GM21447 (cell line): Measurements from ENCODE around the gene BDP1.
"Not testable (repeated sequence)": the region's sequence is repeated elsewhere in the genome, so short reads cannot be mapped to it uniquely, and the experiment has no call there.

Experiments used
- ATAC-seq: cut with Tn5 transposase; IDR thresholded peaks from one replicate; pipeline ENCODE4 v1.9.1; 2021; ENCODE audit not compliant: unreplicated experiment

BDP1 gene

GRCh38 chr5:71455427-71456361 lies at the start of gene BDP1:
TSS of gene BDP1 (plus strand) at chr5:71455651. CDS start at chr5:71455878, 227 bp downstream.
- ATAC-seq = peak; percentile 96

DNA sequence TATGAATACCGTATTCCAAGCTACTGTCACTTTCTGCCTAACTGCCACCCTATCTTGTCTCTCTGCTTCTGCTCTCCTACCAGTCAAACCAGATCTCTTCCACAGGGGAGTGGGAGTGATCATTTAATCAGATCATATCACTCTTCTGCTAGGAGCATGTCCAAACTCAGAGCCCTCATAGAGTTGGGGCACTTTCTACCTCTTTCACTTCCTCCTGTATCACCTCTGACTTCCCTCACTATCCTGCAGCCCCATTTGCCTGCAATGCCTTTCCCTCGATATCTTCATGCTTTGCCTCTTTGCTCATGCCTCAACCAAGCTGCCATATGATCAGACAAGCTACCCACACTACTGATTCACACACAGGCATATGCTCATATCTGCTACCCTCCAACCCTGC lies 45.4 kb upstream of the BDP1 start:
- not testable (repeated sequence) for ATAC-seq

GRCh38 chr5:71415626-71416025 lies 39.8 kb upstream of the BDP1 start:
- ATAC-seq = not testable (repeated sequence)

- ATAC-seq = not testable (repeated sequence)
Observed at GRCh38 chr5:71418026-71418425, 37.4 kb upstream of the BDP1 start.

- not testable (repeated sequence) for ATAC-seq
Observed at GRCh38 chr5:71421278-71421677, 34.2 kb upstream of the BDP1 start.

DNA sequence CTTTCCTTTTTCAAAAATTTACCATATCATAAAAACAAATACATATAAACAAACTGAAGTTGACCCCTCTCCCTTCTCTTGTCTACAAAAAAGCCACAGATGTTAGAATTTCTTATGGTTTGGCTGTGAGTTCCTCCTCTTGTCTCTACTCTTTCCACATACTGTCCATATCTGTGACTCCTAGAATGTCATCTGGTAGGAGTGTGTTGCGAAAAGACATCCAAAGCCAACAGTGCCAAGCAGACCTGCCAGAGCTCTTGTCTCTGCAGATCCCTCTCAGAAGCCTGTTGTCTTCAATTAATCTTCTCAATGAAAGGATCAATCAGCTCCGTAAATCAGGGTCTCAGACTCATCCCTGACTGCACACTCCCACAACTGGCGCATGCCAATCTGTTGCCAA lies 31.6 kb upstream of the BDP1 start:
- ATAC-seq = not testable (repeated sequence)

DNA sequence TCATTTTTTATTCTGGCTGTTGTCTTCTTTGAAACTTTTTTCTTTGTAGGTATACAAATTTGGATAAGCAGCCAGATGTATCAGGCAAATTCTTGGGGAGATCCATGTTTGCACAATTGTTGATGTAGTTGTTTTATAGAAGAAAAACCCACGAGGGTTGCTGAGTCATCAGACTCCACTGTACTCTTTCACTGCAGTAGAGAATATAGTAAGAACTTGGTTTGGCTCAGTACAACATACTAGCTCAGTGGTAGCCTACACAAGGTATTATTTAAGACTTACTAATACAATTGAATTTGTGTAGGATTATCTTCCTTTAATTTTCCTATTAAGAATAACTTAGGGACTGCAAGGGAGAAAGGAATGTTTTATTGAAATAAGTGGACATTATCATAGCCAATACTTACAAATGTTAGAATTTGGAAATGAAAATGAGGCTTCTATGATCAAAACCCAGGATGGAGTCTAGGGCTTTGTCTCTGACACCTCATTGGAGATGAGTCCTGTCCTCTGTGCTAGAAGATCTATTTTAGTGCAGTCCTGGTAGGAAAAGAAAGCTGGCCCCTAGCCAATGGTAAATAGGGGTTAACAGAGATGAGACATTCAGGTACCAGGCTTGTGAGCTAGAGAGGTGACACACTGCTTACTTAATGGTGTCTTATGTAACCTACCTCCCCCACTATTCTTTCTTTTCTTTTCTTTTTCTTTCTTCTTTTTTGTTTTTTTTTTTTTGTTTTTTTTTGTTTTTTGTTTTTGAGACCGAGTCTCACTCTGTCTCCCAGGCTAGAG lies 28.6 kb upstream of the BDP1 start:
- ATAC-seq = not testable (repeated sequence)

- not testable (repeated sequence) for ATAC-seq
Observed at GRCh38 chr5:71432410-71432809, 23.0 kb upstream of the BDP1 start.

DNA sequence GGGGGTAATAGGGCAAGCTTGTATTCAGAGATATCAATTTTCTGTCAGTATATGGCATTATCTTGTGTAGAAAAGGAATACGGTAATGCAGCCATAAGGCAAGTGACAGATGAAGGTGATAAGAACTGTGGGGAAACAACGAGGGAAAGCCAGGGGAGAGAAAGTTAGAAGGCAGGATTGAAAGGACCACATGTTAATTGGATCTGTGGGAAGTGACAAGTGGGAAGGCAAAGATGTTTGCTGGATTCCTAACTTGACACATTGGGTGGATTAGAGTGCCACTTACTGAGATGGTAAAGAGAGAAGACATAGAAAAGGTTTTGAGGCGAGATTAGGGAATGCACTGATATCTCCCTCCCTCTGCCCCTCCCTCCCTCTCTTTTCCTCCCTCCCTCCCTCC lies 20.6 kb upstream of the BDP1 start:
- ATAC-seq = not testable (repeated sequence)

DNA sequence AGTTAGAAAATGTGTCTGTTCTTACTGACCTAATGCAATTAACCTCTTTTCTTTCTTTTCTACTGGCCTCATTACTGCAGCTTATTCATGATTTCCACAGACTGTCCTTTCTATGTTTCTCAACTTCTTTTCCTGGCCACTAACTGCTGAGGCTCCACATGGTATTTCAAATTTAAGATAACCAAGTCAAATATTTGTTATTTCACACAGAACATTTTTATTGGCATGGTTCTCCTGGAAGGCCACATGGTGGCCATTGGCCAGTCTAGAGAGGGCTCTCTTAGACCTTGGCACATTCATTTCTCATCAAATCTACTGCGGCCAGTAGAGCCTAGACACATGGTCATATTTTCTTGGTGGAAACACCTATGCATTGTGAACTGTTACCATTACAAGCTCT lies 13.9 kb upstream of the BDP1 start:
- not testable (repeated sequence) for ATAC-seq

DNA sequence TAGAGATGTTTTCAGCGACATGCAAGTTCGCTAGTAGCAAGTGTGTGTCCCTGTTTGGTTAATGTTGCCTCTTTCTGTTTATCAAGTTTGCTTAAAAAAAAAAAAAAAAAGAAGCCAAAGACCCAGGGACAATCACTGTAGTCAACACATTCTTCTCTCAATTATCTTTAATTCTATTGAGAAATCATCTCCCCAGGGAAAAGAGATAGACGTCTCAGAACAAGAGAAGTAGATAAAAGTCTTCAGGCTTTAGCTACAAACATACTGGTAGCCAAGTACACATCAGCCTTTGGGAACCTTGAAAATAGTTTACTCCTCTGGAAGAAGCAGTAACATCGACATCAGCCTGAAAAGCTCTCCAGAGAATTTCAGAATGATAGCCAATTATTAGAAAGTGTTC lies 11.6 kb upstream of the BDP1 start:
- ATAC-seq = not testable (repeated sequence)

DNA sequence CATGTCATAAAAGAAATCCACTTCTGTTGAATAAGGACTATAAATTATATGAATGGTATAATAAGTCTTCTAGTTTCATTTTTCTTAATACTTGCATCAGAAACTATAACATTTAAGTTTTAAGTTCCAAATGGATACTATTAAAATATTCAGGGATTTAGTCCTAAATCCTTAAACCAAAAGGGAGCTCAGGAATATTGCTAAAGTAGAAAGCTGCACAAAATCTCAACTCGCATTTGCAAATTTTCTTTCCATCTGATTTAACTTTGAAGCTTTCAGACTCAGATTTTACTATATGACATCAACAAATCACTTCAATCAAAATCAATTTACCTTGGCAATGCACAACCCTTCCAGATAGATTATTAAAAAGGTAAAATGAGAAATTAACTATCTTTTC lies 10.4 kb upstream of the BDP1 start:
- ATAC-seq = not testable (repeated sequence)

DNA sequence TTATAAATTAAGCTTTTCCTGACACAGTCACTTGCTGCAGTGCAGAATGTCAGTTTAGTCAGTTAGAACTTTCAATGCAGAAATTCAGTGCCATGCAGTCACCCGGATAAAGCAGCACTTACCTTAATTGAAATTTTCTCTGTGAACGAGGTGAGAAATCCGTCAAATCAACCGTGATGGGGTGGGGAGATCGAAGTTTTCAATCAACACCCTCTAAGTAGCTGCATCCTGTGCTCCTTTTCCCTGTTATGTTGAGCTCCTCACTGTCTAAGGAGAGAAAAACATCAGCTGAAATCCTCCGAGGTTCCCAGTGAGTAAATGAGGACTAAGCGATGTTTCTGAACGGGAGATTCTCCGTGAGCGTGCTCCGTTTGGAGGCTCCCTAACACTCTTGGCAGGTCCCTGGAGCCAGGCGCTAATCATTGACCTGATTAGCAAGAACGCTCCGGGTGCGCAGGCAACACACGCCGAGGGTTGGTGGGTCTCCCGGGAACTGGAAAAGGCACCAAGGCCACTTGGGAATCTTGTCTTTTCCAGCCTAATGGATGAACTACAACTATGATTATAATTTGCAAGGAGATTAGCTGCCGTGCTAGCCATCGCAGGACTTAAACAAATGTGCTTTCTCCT lies 9.8 kb upstream of the BDP1 start:
- not testable (repeated sequence) for ATAC-seq

DNA sequence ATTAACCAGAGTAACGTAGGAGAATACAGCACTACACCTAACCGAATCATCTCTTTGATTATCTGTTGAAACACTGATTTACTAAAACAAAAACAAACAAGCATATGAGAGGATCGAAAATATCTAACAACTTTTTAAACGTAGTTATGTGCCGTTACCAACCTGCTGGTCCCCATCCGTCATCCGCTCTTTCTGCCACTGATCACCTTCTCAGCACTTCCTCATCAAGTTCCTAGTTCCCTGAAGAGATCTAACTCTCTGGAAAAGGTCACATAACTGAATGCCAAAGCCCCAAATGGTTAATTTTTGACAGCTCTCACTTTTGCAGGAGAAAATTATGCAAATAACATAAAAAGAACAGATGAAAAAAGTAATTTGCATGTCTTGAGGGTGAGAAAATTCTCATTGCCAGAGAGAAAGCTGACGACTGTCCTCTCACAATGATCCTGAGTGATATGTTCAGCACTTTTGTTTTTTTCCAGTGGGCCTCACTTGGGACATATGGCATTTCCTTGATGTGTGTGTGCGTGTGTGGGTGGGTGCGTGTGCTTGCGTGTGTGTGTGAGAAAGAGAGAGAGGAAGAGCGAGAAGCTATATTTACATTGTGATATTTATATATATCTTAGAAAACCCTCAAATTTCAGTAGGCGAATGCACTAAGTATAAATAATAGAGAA lies 8.8 kb upstream of the BDP1 start:
- peak; percentile 27 for ATAC-seq

DNA sequence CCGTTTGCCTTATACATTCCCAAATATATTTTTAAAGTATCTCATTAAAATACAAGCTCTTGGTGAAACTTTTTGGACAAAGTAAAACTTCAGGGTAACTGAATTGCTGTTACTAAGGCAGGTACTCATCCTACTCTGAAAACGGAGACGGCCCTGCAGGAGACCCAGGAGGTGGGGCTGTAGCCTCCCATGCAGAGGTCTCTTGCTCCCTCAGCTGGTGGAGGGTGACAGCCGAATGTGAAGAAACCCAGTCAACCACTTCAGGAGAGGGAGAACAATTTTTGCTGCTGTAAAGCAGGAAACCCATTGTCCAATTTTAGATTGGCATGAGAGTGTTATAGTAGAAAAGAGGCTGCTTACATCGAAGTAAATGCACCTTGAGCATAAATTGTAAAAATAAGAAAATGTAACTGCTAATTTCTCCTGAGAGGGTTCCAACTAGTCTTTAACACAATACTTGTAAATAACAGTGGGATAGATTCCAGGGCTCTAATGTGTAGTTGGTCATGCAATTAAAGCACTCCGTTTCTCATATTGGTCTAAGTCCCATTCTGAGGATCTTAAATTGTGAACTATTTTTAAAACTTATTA lies 8.1 kb upstream of the BDP1 start:
- peak; percentile 86 for ATAC-seq

DNA sequence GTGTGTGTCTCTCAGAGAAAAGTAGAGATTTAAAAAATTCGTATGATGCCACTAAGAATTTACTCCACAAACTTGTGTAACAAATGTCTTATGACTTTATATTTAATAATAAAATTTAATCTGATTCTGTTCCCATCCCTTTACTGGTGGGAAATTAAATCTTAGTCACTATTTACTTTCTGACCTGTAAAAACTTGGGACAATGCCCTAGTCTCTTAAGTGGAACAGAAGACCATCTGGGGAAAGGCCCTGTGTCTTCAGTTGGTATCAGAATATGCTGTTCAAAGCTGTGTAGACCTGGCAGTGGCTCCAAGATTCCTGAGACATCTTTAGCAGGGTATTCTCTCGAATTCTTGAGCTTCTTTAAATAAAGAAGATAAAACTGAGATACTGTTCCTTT lies 2.6 kb upstream of the BDP1 start:
- ATAC-seq = no peak

- no peak for ATAC-seq
Observed at GRCh38 chr5:71454913-71455312, 538 bp upstream of the BDP1 start.

- no peak for ATAC-seq
Observed at GRCh38 chr5:71456362-71456743, 902 bp downstream of the BDP1 start.

GRCh38 chr5:71457106-71457505 lies 1.7 kb downstream of the BDP1 start:
- ATAC-seq = no peak

DNA sequence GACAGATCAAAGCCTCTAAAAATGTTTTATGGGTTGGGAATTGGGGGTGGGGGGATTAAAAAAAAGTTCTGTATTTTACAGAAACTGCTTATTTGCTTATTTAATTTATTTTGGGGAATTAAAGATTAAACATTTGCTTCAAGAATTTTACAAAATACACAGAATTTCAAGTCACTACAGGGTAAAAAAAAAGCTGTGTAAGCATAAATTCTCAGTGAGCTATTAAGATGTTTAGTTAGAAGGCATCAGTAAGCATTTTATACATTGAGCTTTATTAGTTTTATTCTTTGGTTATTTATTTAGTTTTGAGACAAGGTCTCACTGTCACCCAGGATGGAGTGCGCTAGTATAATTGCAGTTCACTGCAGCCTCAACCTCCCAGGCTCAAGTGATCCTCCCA lies 5.2 kb downstream of the BDP1 start:
- ATAC-seq = no peak
